BLaER1 (cell line): ENCODE results near the gene OLIG1.

ENCODE experiments used
- H3K27ac ChIP-seq: shearing (Covaris generic); formaldehyde crosslinking; 2 replicates; pipeline ENCODE4 v1.8.1; 2022
- H3K27me3 ChIP-seq: shearing (Covaris generic); formaldehyde crosslinking; 2 replicates; pipeline ENCODE4 v1.8.1; 2022
- H3K36me3 ChIP-seq: shearing (Covaris generic); formaldehyde crosslinking; 2 replicates; pipeline ENCODE4 v1.8.1; 2022
- H3K4me1 ChIP-seq: shearing (Covaris generic); formaldehyde crosslinking; 2 replicates; pipeline ENCODE4 v1.8.1; 2022
- H3K4me2 ChIP-seq: shearing (Covaris generic); formaldehyde crosslinking; 2 replicates; pipeline ENCODE4 v1.8.1; 2022
- H3K4me3 ChIP-seq: shearing (Covaris generic); formaldehyde crosslinking; 2 replicates; pipeline ENCODE4 v1.8.1; 2022
- H3K9ac ChIP-seq: shearing (Covaris generic); formaldehyde crosslinking; 2 replicates; pipeline ENCODE4 v1.8.1; 2022
- H3K9me3 ChIP-seq: shearing (Covaris generic); formaldehyde crosslinking; 2 replicates; pipeline ENCODE4 v1.8.1; 2022
- H4K20me1 ChIP-seq: shearing (Covaris generic); formaldehyde crosslinking; 2 replicates; pipeline ENCODE4 v1.8.1; 2022
- Cebpa-rat ChIP-seq: shearing (Covaris generic); IDR thresholded peaks from 2 replicates; pipeline ENCODE4 v1.8.1; 2022

Gene OLIG1

DNA sequence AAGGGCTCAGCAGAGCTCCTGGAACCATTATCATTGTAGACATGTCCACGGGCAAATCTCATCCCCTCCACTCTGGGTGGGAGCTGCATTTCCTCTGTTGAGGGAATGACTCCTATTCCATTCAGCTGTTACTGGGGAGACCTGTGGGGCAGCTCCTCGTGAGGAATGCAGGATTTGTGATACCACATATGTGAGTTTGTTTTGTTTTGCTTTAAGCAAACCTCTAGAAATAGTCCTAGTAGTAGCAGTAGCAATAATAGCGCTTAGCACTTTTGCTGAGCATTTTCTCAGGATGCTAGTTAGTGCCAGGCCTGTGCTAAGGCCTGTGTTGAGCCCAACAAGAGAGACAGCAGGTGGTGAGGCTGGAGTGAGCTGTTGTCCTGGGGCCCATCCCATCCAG, 10.8 kb downstream of the OLIG1 start:
- H3K9ac ChIP-seq = no peak overlapping the region
- H3K27ac ChIP-seq = no peak overlapping the region
- H4K20me1 ChIP-seq = no peaks in the 10 kb centered on the region
- no peak overlapping the region for H3K4me3 ChIP-seq
- TF ChIP-seq Cebpa-rat = no peak
- H3K4me1 ChIP-seq = peaks cover 43% of the 10 kb centered on the region
- peaks cover 23% of the 10 kb centered on the region for H3K27me3 ChIP-seq
- H3K4me2 ChIP-seq = no peak overlapping the region
- no peaks in the 10 kb centered on the region for H3K9me3 ChIP-seq
- no peaks in the 10 kb centered on the region for H3K36me3 ChIP-seq

DNA sequence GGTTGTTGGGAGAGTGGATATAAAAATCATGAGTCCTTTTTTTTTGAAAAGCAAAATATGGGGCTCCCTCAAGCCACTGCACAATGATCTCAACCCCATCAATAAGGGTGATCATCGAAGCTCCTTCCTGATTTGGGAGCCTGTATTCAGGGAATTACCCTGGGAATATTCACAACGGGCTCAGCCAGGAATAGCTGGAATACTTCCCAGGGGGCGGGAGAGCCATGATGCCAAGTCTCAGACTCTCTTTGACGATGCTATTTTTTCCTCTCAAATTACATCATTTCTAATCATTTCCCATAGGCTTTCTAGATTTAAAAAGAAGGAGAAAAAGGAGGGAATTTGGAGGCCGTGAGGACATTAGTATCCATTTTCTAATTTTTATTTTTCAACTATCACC, 18.4 kb downstream of the OLIG1 start:
- Histone ChIP-seq H3K9ac (no peak overlapping the region), H3K4me2 (no peak overlapping the region), H3K4me1 (peaks cover 14% of the 10 kb centered on the region), H3K36me3 (no peaks in the 10 kb centered on the region), H3K9me3 (no peaks in the 10 kb centered on the region), H3K27ac (no peak overlapping the region), H3K4me3 (no peak overlapping the region), H4K20me1 (no peaks in the 10 kb centered on the region), H3K27me3 (no peaks in the 10 kb centered on the region)
- TF ChIP-seq Cebpa-rat = no peak

GRCh38 chr21:33089395-33090119, 19.6 kb downstream of the OLIG1 start:
- Histone ChIP-seq H3K9me3 (no peaks in the 10 kb centered on the region), H3K27me3 (no peaks in the 10 kb centered on the region), H3K4me2 (peak overlapping the region; percentile 49), H4K20me1 (no peaks in the 10 kb centered on the region), H3K9ac (no peak overlapping the region), H3K27ac (no peak overlapping the region), H3K4me1 (peaks cover 14% of the 10 kb centered on the region), H3K36me3 (no peaks in the 10 kb centered on the region), H3K4me3 (no peak overlapping the region)
- no peak for TF ChIP-seq Cebpa-rat

GRCh38 chr21:33096426-33096825, 26.5 kb downstream of the OLIG1 start:
- Histone ChIP-seq H3K27ac (peak overlapping the region; percentile 10; the same call in 1 of the 2 replicates), H3K9me3 (no peaks in the 10 kb centered on the region), H3K4me3 (no peak overlapping the region), H3K36me3 (no peaks in the 10 kb centered on the region), H3K4me1 (peaks cover 47% of the 10 kb centered on the region), H4K20me1 (no peaks in the 10 kb centered on the region), H3K4me2 (peak overlapping the region; percentile 56), H3K27me3 (no peaks in the 10 kb centered on the region), H3K9ac (no peak overlapping the region)
- TF ChIP-seq Cebpa-rat = no peak

DNA sequence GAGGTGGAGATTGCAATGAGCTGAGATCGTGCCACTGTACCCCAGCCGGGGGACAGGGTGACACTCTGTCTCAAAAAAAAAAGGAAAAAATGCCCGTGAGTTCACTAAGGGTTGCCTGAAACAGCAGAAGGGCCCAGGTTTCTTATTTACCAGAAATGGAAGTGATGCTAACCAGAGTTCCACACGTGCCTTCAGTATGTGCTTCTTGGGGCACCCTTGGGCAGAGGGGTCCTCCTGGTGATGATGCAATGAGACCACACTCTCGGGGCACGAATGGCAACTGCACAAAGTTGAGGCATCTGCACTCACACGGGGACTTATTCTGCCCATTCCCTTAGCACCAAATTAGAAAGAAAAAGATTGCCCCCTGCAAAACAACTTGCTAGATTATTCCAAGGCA, 29.2 kb downstream of the OLIG1 start:
- H3K9ac ChIP-seq = no peak overlapping the region
- no peaks in the 10 kb centered on the region for H3K36me3 ChIP-seq
- H3K4me3 ChIP-seq = no peak overlapping the region
- no peaks in the 10 kb centered on the region for H3K27me3 ChIP-seq
- TF ChIP-seq Cebpa-rat = no peak
- H4K20me1 ChIP-seq = no peaks in the 10 kb centered on the region
- peaks cover 69% of the 10 kb centered on the region for H3K4me1 ChIP-seq
- H3K4me2 ChIP-seq = peak overlapping the region; percentile 40
- H3K27ac ChIP-seq = no peak overlapping the region
- no peaks in the 10 kb centered on the region for H3K9me3 ChIP-seq

GRCh38 chr21:33101300-33101911, 31.5 kb downstream of the OLIG1 start:
- H3K9me3 ChIP-seq = no peaks in the 10 kb centered on the region
- H3K4me2 ChIP-seq = peak overlapping the region; percentile 90
- peaks cover 57% of the 10 kb centered on the region for H3K4me1 ChIP-seq
- no peak for TF ChIP-seq Cebpa-rat
- no peak overlapping the region for H3K4me3 ChIP-seq
- H3K36me3 ChIP-seq = no peaks in the 10 kb centered on the region
- H4K20me1 ChIP-seq = no peaks in the 10 kb centered on the region
- no peaks in the 10 kb centered on the region for H3K27me3 ChIP-seq
- H3K27ac ChIP-seq = peak overlapping the region; percentile 88
- peak overlapping the region; percentile 63 for H3K9ac ChIP-seq

DNA sequence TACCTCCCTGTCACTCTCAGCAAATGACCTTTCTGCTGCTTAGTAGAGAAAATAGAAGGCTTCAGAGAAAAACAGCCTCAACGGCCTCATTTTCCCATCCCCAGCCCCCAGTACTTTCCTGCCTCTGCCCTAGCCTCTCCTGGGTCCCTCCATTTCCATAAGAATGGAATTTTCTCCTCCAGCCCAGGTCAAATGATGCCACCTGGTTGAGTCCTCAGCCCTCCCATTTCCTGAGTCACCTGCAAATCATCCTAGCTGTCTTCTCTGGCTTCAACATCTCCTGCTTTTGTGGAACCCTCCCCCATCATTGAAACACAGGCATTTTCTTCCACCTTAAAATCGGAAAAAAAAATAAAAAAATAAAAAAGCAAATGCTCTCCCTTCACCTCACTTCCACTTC, 35.1 kb downstream of the OLIG1 start:
- Histone ChIP-seq H3K27me3 (no peaks in the 10 kb centered on the region), H4K20me1 (no peaks in the 10 kb centered on the region), H3K27ac (no peak overlapping the region), H3K4me3 (no peak overlapping the region), H3K36me3 (no peaks in the 10 kb centered on the region), H3K9me3 (no peaks in the 10 kb centered on the region), H3K4me1 (peaks cover 71% of the 10 kb centered on the region), H3K4me2 (no peak overlapping the region), H3K9ac (no peak overlapping the region)
- no peak for TF ChIP-seq Cebpa-rat

DNA sequence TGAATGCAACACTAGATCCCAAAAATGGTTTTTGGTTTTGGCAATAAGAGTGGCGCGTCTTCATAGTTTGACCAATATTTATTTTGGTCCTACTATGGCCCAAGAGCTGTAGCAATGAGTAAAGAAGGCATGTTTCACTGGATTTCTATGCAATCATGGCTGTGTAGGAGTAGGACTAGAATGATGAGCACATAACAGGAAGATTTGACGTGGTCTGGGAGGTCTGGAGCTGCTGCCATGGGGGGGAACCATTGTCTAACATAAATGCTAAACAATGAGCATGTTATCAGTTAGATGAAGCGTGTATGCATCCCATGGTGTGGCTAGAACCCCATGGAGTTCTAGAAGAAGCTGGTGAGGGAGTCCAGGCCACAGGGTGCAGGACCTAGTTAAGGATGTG, 38.3 kb downstream of the OLIG1 start:
- Histone ChIP-seq H3K27ac (no peak overlapping the region), H3K27me3 (no peaks in the 10 kb centered on the region), H3K9me3 (no peaks in the 10 kb centered on the region), H3K4me1 (peaks cover 45% of the 10 kb centered on the region), H3K4me3 (no peak overlapping the region), H3K36me3 (no peaks in the 10 kb centered on the region), H3K4me2 (peak overlapping the region; percentile 93), H3K9ac (no peak overlapping the region), H4K20me1 (no peaks in the 10 kb centered on the region)
- TF ChIP-seq Cebpa-rat = no peak

- Histone ChIP-seq H3K4me2 (peak overlapping the region; percentile 93), H3K27me3 (no peaks in the 10 kb centered on the region), H3K27ac (no peak overlapping the region), H3K4me1 (peaks cover 43% of the 10 kb centered on the region), H3K36me3 (no peaks in the 10 kb centered on the region), H3K9me3 (no peaks in the 10 kb centered on the region), H4K20me1 (no peaks in the 10 kb centered on the region), H3K9ac (no peak overlapping the region), H3K4me3 (peak overlapping the region; percentile 57)
- no peak for TF ChIP-seq Cebpa-rat
These were observed 39.8 kb downstream of the OLIG1 start for GRCh38 chr21:33109574-33110339.

- Histone ChIP-seq H3K4me2 (peak overlapping the region; percentile 93), H3K9me3 (no peaks in the 10 kb centered on the region), H3K9ac (no peak overlapping the region), H3K4me3 (no peak overlapping the region), H3K4me1 (peaks cover 49% of the 10 kb centered on the region), H3K27me3 (no peaks in the 10 kb centered on the region), H4K20me1 (no peaks in the 10 kb centered on the region), H3K36me3 (no peaks in the 10 kb centered on the region), H3K27ac (no peak overlapping the region)
- TF ChIP-seq Cebpa-rat = no peak
These were observed 40.4 kb downstream of the OLIG1 start for GRCh38 chr21:33110340-33110715.
